ENCODE measurements around the gene AGBL3. TPM values are rescaled to one million over a fixed set of nuclear protein-coding genes. Genes with fewer than 3 reads are reported as not detected.

Gene AGBL3
- total RNA-seq, 4 donors from 2014 or later = 0.69 to 2.8 (median 0.92) TPM

- intact Hi-C loops (cut with DNase I; ENCODE audit: low total_unique reads) = loop anchor here (5.0 kb wide), 1 partner anchor 257 kb away; no protein-coding TSS in a partner anchor
- 54 to 58% methylated on average over 9 of the region's 9 CpGs for WGBS, 2 donors
- no peak overlapping the region for H3K4me3 ChIP-seq (ENCODE audit: low read depth, poor library complexity, severe bottlenecking)
- DNase-seq (ENCODE audit: low spot score in 2 of 2) = no peak
- TF ChIP-seq POLR2A (IDR thresholded peaks at IDR 0.05) = no peak
- TF ChIP-seq CTCF (IDR thresholded peaks at IDR 0.05) = no peak
Observed at GRCh38 chr7:134954197-134955082, 31.9 kb upstream of the AGBL3 start.

GRCh38 chr7:134957005-134957404, 29.3 kb upstream of the AGBL3 start:
- intact Hi-C loops (cut with DNase I; ENCODE audit: low total_unique reads) = no loop called here
- WGBS, 2 donors = 95 to 97% methylated on average over 3 of the region's 3 CpGs
- no peak for TF ChIP-seq CTCF (IDR thresholded peaks at IDR 0.05)

GRCh38 chr7:134959810-134960209, 26.5 kb upstream of the AGBL3 start:
- intact Hi-C loops (cut with DNase I; ENCODE audit: low total_unique reads) = no loop called here
- 91 to 95% methylated on average over 5 of the region's 5 CpGs for WGBS, 2 donors
- TF ChIP-seq POLR2A (IDR thresholded peaks at IDR 0.05) = no peak
- TF ChIP-seq CTCF (IDR thresholded peaks at IDR 0.05) = no peak
- no peak overlapping the region for H3K4me3 ChIP-seq (ENCODE audit: low read depth, poor library complexity, severe bottlenecking)
- DNase-seq (ENCODE audit: low spot score in 2 of 2) = no peak

More at GRCh38 chr7:134957005-134957404, 29.3 kb upstream of the AGBL3 start:
- no peak for DNase-seq (ENCODE audit: low spot score in 2 of 2)
- no peak overlapping the region for H3K4me3 ChIP-seq (ENCODE audit: low read depth, poor library complexity, severe bottlenecking)

GRCh38 chr7:134962270-134962780, 24.0 kb upstream of the AGBL3 start:
- no peak for TF ChIP-seq CTCF (IDR thresholded peaks at IDR 0.05)
- TF ChIP-seq POLR2A (IDR thresholded peaks at IDR 0.05) = no peak
- intact Hi-C loops (cut with DNase I; ENCODE audit: low total_unique reads) = no loop called here
- no peak overlapping the region for H3K4me3 ChIP-seq (ENCODE audit: low read depth, poor library complexity, severe bottlenecking)
- no peak for DNase-seq (ENCODE audit: low spot score in 2 of 2)

GRCh38 chr7:134963036-134963435, 23.3 kb upstream of the AGBL3 start:
- no peak for DNase-seq (ENCODE audit: low spot score in 2 of 2)
- intact Hi-C loops (cut with DNase I; ENCODE audit: low total_unique reads) = no loop called here
- TF ChIP-seq CTCF (IDR thresholded peaks at IDR 0.05) (no peak), POLR2A (IDR thresholded peaks at IDR 0.05) (no peak)
- WGBS, 2 donors = 39 to 46% methylated on average over 4 of the region's 4 CpGs
- no peak overlapping the region for H3K4me3 ChIP-seq (ENCODE audit: low read depth, poor library complexity, severe bottlenecking)
